HK-2 (cell line): Measurements from ENCODE around the gene DRC7.

Experiments used
- DNase-seq: peaks from one replicate; pipeline ENCODE4 v3.0.0-alpha.2; 2018; ENCODE audit not compliant: unreplicated experiment

Gene DRC7

GRCh38 chr16:57676553-57677085 lies 18.0 kb upstream of the DRC7 start:
- DNase-seq: no peak

GRCh38 chr16:57677622-57678369 lies 16.8 kb upstream of the DRC7 start:
- no peak for DNase-seq

- DNase-seq: no peak
These were observed 15.6 kb upstream of the DRC7 start for GRCh38 chr16:57679016-57679415.

GRCh38 chr16:57679767-57680482 lies 14.7 kb upstream of the DRC7 start:
- DNase-seq: no peak

- DNase-seq: no peak
These were observed 13.7 kb upstream of the DRC7 start for GRCh38 chr16:57680842-57681375.

GRCh38 chr16:57681950-57682728 lies 12.5 kb upstream of the DRC7 start:
- no peak for DNase-seq

- no peak for DNase-seq
These were observed 11.6 kb upstream of the DRC7 start for GRCh38 chr16:57682809-57683635.

GRCh38 chr16:57683636-57684545 lies 10.7 kb upstream of the DRC7 start:
- DNase-seq: no peak

- DNase-seq: no peak
These were observed 9.8 kb upstream of the DRC7 start for GRCh38 chr16:57684626-57685358.

GRCh38 chr16:57685633-57686032 lies 9.0 kb upstream of the DRC7 start:
- DNase-seq: no peak

- DNase-seq: no peak
These were observed 8.0 kb upstream of the DRC7 start for GRCh38 chr16:57686577-57686976.

GRCh38 chr16:57687363-57687929 lies 7.2 kb upstream of the DRC7 start:
- no peak for DNase-seq

GRCh38 chr16:57688487-57688986 lies 6.1 kb upstream of the DRC7 start:
- DNase-seq: no peak

- DNase-seq: no peak
These were observed 5.4 kb upstream of the DRC7 start for GRCh38 chr16:57688987-57689761.

- DNase-seq: no peak
These were observed 4.6 kb upstream of the DRC7 start for GRCh38 chr16:57689762-57690558.

- no peak for DNase-seq
These were observed 3.7 kb upstream of the DRC7 start for GRCh38 chr16:57690782-57691471.

GRCh38 chr16:57692636-57693035 lies 2.0 kb upstream of the DRC7 start:
- DNase-seq: no peak
